ENCODE data around the gene PRKAA1. TPM values are rescaled to one million over a fixed set of nuclear protein-coding genes. Genes with fewer than 3 reads are reported as not detected.
A peak's percentile ranks its signal among the peaks of the same experiment; 100 is the strongest.

The PRKAA1 gene
- total and polyA plus RNA-seq, 2 of the 4 experiments (the other 2 are of a cell fraction): 47.7 to 94.1 TPM

DNA sequence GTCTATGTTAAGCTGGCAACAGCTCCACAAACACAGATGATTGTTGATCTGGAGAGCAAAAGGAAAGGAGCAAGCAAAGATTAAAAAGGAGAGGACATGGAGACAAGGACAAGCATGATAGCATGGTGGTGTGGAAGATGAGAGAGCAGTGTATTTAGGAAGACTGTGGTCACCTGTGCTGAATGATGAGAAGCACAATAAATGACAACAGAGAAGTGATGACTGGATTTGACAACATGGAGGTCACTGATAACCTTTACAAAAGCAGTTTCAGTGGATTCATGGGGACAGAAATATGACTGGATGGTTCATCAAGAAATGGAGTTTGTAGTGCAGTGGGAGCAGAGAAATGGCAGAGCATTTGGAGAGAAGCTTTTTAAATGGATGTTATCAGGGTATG lies 62.6 kb downstream of the PRKAA1 start:
- peak overlapping the region; percentile 79 for H2AK5ac ChIP-seq (ENCODE audit: low read depth, low read length)
- H3K4ac ChIP-seq (ENCODE audit: low read depth, low read length): peak overlapping the region; percentile 95
- dilution Hi-C loops (cut with HindIII; ENCODE audit: low sequenced_read_pairs, unreplicated experiment) (no loop called here), in situ Hi-C loops (cut with MboI; ENCODE audit: low sequenced_read_pairs) (loop anchor here (5.0 to 10.0 kb wide), 3 partner anchors 788 to 1151 kb away; no protein-coding TSS in a partner anchor), intact Hi-C loops (cut with micrococcal nuclease) (loop anchor here (1.0 kb wide), 4 partner anchors 47 to 1156 kb away; no protein-coding TSS in a partner anchor)
- H3K9me3 ChIP-seq (ENCODE audit: control insufficient read depth, insufficient read depth, low read length): peaks cover 4% of the 10 kb centered on the region; the same call in 1 of the 2 replicates
- DNase-seq (no peak), ATAC-seq (ENCODE audit: low read depth) (no peak)
- TF ChIP-seq, protein P1, sequence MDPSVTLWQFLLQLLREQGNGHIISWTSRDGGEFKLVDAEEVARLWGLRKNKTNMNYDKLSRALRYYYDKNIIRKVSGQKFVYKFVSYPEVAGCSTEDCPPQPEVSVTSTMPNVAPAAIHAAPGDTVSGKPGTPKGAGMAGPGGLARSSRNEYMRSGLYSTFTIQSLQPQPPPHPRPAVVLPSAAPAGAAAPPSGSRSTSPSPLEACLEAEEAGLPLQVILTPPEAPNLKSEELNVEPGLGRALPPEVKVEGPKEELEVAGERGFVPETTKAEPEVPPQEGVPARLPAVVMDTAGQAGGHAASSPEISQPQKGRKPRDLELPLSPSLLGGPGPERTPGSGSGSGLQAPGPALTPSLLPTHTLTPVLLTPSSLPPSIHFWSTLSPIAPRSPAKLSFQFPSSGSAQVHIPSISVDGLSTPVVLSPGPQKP (IDR thresholded peaks at IDR 0.05; ENCODE audit: borderline replicate concordance, low read depth, low read length): no peak
- TF ChIP-seq RCOR1 (IDR thresholded peaks at IDR 0.05; ENCODE audit: insufficient replicate concordance, low read length): no peak
- TF ChIP-seq RFX5 (IDR thresholded peaks at IDR 0.05; ENCODE audit: low read depth, low read length): no peak
- BruUV-seq (replicated peaks): no TSS peak
- H3K18ac ChIP-seq (ENCODE audit: low read depth, low read length): peak overlapping the region; percentile 44; the same call in 1 of the 2 replicates
- H3K4me1 ChIP-seq (ENCODE audit: control insufficient read depth, insufficient read depth, low read length): peaks cover 14% of the 10 kb centered on the region
- H3K27ac ChIP-seq (ENCODE audit: insufficient read depth, low read length): no peak overlapping the region
- peak overlapping the region; percentile 89 for H2BK5ac ChIP-seq (ENCODE audit: low read depth, low read length, poor library complexity, severe bottlenecking)
- H3K23ac ChIP-seq (ENCODE audit: low read depth, low read length): peak overlapping the region; percentile 89
- peak overlapping the region; percentile 42; the same call in 1 of the 2 replicates for H3K56ac ChIP-seq (ENCODE audit: extremely low read depth, insufficient read depth, low read length)
- peak overlapping the region; percentile 86 for H4K91ac ChIP-seq (ENCODE audit: insufficient read depth, low read depth, low read length)
- no peaks in the 10 kb centered on the region for H4K20me1 ChIP-seq (ENCODE audit: insufficient read depth, low read length)
- H3K9me1 ChIP-seq (ENCODE audit: insufficient read depth, low read length): peaks cover 14% of the 10 kb centered on the region
- H3K36me3 ChIP-seq (ENCODE audit: control insufficient read depth, insufficient read depth, low read length): peaks cover 6% of the 10 kb centered on the region
- H2BK20ac ChIP-seq (ENCODE audit: low read depth, low read length): peak overlapping the region; percentile 97
- ChIA-PET CTCF (interaction anchor here (1.2 to 1.3 kb wide), 2 partner anchors 11 to 1011 kb away, joined by 3 read pairs; no protein-coding TSS in a partner anchor), POLR2A (ENCODE audit: unreplicated experiment) (no interaction called here)
- peak overlapping the region; percentile 92 for H3K14ac ChIP-seq (replicated peaks; ENCODE audit: low read depth, low read length)
- no peak overlapping the region for H2AFZ ChIP-seq (replicated peaks; ENCODE audit: low read length, poor library complexity)
- H3K9ac ChIP-seq (ENCODE audit: low read depth, low read length): no peak overlapping the region
- peak overlapping the region; percentile 13; the same call in 1 of the 2 replicates for H4K5ac ChIP-seq (ENCODE audit: low read depth, low read length)
- H3K4me2 ChIP-seq (ENCODE audit: low read depth, low read length): peak overlapping the region; percentile 17; the same call in 1 of the 2 replicates
- H3K79me1 ChIP-seq (ENCODE audit: low read depth in 1 of 2, low read length in 2 of 2): peaks cover 13 to 37% of the 10 kb centered on the region in 2 experiments
- peak overlapping the region; percentile 81; the same call in 2 of the 3 replicates for H2BK15ac ChIP-seq (ENCODE audit: low read depth, low read length)
- no peak overlapping the region for H3K4me3 ChIP-seq (ENCODE audit: insufficient read depth, low read depth, low read length)
- peak overlapping the region; percentile 28 to 88; a peak in 3 of 4 replicates for H4K8ac ChIP-seq (ENCODE audit: low read depth in 2 of 2, low read length in 2 of 2)
- no peaks in the 10 kb centered on the region for H3K27me3 ChIP-seq (ENCODE audit: control insufficient read depth, insufficient read depth, low read length)
- no peak overlapping the region for H2AK9ac ChIP-seq (replicated peaks; ENCODE audit: low read depth, low read length, poor library complexity)
- H2BK120ac ChIP-seq (ENCODE audit: low read depth, low read length): peak overlapping the region; percentile 92
